RPMI8226 (cell line): ENCODE data around the gene ASPM.
"Not testable (repeated sequence)": the region's sequence is repeated elsewhere in the genome, so short reads cannot be mapped to it uniquely, and the experiment has no call there.

Source experiments
- DNase-seq: peaks from one replicate; pipeline ENCODE4 v3.0.0-alpha.2; 2015

ASPM gene

DNA sequence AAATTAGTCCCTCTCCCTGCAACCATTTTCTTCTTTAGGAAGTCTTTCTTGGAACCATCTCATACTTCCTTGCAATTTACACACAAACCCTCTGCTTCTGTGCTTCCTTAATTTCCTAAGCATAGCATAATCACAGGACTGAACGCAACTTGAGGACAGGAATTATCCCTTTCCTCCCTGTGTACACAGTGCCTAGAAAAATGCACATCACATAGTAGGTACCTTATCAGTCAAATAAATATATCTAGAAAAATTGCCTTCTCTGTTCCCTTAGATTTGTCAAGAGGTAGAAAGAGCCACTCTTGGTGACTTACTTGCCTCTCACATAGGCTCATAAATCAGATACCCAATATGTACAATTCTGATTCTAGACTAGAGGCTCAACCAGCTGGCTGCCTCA lies 4.9 kb downstream of the ASPM start:
- no peak for DNase-seq

DNA sequence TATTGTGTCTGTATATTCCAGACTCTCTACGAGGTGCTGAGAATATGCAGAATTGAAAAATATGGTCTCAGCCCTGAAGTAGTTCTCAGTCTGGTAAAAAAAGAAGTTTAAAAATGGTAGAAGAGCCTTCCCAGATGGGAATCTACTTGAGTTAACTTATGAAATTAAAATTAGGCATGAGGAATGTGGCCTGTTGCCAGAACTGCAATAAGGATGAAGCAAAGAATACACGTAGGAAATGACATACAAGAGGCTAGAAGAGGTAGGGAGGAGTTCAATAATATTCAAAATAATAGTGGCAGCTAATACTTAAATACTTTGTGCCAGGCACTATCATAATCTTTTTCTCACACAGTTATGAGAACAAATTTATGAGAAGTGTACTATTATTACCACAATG lies 6.3 kb downstream of the ASPM start:
- DNase-seq: no peak

DNA sequence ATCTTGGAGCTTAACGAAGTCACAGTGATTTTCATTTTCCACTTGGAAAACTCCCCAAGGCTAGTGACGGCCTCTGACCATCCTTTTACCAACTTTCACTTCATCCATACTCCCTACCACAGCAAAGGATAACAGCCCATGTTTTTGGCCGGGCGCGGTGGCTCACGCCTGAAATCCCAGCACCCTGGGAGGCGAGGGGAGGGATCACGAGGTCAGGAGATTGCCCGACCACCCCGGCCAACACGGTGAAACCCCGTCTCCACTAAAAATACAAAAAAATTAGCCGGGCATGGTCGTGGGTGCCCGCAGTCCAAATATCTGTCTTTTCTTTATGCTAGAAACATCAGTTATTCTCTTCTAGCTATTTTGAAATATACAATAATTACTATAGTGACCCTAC lies 7.3 kb downstream of the ASPM start:
- DNase-seq: no peak

DNA sequence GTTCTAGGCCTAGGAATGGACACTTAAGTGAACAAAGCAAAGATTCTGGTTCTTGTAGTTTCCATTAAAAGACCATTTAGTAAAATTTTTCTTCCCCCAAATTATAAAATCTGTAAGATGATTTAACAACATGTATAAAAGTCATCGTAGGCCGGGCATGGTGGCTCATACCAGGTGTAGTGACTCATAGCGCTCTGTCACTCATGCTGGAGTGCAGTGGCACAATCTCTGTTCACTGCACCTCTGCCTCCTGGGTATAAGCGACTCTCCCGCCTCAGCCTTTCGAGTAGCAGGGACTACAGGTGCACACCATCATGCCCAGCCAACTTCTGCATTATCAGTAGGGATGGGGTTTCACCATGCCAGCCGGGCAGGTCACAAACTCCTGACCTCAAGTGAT lies 9.1 kb downstream of the ASPM start:
- no peak for DNase-seq

DNA sequence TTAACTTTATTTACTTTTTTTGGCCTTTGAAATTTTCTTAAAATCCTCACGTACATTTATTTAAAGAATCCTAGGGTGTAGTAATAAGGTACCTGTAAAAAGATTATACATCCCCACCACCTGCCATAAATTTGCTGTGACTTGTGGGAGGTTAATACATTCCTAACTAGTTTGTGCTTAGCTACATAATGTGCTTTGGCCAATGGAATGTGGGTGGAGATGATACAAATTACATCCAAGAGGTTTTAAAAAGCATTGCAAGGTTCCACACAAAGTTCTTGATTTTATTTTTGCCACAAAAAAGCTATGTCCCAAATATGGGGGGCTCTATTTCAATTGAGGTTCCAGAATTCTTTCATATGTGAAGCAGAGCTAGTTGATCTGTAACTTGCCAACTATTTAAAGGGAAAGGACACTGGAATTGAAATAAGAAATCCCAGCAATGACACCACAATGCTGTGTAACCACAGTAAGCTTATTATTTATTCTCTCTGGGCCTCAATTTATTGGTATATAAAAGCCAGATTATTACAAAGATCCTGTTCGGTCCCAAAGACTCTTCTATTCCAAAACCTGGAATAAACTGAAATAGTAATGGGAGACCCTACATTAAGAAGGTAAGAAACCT lies 15.7 kb downstream of the ASPM start:
- no peak for DNase-seq

DNA sequence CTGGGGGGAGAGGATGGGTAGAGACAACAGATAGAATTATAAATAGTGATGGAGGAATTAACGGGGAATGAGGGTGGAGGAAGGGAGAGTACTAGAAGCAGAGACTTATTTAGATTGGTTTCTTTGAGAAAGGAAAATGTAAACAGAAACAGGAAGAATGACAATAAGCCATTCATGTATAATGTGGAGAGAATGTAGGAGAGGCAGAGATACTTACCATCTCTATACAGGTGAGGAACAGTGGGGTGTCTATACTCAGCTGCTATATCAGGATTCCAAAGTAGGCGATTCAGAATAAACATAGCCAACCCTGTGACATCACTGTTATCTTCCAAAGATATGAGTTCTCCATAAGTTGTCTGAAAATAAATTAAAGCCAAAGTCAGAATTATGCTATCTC lies 16.8 kb downstream of the ASPM start:
- no peak for DNase-seq

DNA sequence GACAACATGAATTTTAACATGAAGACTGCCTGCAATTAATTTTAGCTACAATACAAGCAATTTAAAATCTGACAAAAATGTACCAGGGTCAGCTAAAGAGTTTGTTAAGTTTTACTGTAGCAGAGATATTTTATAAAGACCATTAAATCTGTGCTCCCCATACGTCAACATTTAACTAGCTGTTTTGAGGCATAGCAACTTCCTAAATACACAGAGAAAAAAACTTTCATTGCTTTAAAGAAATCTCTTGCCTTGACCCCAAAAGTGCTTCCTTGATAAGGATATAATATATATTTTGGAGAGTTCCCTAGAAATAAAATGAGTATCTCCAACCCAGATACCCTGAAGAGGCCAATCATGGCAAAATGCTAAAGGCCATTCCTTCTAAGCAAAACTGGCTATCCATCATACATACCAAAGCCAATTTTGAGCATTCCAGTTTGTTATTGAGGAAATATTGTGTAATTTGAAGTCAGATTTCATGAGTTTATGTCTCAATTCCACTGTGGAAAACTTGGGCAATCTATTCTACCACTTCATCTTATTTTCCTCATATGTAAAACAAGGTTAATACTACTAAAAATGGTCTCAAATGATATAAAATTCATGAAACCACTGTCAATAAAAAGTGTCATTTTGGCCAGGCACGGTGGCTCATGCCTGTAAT lies 19.1 kb downstream of the ASPM start:
- no peak for DNase-seq

DNA sequence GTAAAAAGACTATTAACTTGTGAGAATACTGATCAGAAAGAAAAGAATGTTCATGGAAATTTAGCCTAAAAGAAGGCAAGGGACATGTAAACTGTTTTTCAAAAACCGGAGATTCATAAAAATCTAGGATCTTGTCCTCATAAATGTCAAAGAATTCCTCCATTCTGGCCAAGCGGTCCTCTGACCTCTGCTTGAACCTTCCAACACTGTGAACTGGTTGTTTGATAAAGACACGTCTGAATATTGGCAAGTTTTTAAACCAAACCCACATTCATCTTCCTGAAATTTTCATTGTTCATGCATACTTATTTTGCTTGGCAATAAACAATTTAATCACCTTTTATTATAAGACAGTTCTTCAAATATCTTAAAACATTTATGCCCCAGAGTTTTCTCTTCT lies 19.8 kb downstream of the ASPM start:
- no peak for DNase-seq

DNA sequence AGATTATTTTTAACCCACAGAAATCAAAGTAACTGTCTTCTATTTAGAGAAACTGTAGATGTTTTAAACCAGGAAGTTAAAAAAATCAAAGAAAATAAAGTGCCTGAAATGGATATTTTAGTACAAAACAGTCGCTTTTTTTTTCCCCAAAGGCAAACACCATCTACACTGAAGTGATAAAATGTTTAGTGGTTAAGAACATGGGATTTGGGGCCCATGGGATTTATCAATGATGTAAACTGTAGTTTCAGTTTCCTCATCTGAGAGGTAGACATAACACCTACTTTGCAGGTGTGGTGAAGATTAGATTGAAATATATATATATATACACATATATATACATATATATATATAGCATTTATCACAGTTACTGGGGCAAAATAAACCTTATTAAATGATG lies 22.1 kb downstream of the ASPM start:
- no peak for DNase-seq

DNA sequence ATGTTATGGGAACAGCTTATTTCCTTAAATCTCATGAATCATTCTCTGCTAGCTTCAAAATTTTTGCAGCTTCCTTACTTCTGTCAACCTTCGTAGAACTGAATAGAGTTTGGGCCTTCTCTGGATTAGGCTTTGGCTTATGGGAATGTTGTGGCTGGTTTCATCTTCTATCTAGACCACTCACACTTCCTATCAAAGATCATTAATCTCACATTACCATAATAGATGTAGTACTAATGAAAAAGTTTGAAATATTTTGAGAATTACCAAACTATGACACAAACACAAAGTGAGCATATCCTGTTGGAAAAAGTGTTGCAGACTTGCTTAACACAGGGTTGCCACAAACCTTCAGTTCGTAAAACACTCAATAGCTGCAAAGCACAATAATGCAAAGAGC lies 30.3 kb downstream of the ASPM start:
- DNase-seq: no peak

DNA sequence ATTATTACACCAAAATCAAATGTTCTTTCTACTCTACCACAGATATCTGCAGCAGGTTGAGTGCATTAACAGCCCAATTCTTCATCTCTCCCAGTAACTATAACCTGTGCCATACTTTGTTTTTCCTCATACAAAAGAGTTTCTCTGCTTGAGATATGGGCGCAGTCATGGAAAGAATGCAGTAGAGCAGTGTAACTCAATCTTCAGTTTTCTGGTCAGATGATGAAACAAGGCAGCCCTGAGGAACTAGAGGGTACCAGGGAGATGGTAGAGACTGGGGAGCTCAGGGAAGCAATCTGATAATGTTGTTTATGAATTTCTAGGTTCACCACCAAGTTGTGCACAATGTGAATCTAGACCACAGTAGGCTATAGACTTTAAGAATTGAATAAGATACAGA lies 39.6 kb downstream of the ASPM start:
- no peak for DNase-seq

DNA sequence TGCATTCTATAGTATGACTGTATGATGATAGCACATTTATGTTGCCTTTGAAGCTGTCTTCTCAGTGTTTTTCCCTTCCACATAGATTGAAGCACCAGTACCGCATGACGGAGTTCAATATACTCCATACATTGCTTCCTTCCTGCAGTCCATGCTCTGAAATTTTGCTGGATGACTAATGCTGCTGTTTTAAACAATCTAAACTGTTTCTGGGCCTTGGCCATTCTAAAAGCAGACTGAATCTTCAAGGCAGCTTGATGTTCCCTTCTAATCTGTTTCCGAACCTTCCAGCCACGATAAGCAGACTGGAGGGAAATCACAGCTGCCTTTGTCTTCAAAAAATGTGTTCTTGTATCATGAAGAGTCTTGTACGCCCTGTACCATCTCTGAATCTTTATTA lies 43.2 kb downstream of the ASPM start:
- DNase-seq: no peak

DNA sequence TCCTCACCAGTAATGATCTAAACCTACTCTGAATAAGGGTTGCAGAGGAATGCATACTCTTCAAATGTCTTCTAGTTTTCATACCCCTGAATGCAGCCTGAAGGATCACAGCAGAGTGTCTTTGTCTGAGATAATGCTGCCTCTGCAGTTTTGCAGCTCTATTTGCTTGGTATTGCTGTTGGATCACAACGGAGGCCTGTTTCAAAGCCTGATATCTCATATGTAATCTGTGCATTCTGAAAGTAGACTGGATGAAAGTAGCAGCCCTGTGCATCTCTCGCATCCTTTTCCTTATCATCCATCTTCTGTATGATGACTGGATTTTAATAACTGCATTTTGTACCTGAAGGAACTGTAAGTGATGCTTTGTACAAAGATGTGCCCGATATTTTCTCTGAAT lies 44.5 kb downstream of the ASPM start:
- no peak for DNase-seq

DNA sequence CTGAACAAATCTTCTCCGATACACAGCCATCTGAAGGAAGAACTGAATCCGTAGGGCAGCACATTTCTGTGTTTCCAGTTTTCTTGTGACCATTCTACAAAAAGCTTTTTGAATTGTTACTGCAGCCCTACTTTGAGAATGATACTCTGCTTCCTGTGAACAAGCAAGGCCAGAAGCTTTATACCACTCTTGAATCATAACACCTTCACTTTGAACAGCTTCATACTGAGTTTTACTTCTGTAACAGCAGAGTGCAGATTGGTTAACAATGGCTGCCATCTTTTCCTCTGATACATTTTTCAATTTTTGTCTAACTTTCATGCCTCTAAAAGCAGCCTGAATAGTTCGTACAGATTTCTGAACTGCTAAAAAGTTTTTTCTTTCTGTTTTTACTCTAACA lies 45.8 kb downstream of the ASPM start:
- no peak for DNase-seq

DNA sequence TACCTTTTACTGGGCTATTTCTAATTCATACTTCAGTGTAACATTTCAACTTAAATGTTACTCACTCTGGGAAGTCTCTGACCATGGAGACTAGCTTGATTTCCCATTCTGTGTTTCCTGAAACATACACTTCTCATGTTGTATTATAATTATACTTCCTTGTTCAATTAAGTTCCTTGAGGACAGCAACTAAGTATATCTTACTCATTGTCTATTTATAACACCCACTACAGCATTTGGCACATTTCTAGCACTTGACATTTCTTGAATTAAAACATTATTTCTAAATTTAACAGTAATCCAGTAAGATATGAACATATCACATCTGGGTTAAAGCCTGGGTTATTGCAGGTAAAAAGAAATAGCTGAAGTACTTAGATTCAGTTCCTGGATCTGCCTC lies 47.0 kb downstream of the ASPM start:
- DNase-seq: no peak

DNA sequence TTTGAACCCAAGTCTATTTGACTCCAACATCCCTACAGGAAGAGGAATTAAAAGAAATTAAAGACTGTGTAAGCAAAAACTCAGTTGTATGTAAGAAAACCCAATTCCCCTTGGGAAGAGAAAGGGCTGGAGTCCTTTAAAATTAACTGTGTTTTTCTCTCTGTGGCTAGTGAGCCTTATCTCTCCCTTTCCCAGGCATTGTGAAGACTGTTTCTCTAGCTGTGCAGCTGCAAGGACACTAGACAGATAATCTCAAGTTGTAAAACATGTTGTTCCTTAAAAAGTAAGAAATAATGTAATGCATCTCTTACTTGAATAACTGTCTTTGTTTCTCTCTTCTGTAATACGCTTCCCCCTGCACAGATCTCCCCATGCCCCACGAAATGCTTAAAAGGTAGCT lies 49.5 kb downstream of the ASPM start:
- DNase-seq: not testable (repeated sequence)

DNA sequence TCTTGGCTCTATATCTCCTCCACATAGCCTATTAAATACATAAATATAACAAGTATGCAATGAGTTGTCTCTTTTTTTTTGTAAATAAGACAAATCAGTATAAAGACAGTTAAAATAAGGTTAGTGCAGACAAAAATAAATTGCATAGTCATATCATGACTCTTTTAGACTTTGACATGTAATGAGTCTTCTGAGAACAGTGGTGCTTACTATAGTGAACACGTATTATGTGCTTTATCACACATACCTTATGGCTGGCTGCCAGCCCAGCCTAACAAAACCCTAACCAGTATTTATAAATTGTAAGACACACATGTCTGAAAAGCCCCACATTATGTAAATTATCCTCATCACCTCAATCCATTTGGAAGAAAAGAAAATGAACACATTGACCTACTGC lies 50.3 kb downstream of the ASPM start:
- DNase-seq: no peak

DNA sequence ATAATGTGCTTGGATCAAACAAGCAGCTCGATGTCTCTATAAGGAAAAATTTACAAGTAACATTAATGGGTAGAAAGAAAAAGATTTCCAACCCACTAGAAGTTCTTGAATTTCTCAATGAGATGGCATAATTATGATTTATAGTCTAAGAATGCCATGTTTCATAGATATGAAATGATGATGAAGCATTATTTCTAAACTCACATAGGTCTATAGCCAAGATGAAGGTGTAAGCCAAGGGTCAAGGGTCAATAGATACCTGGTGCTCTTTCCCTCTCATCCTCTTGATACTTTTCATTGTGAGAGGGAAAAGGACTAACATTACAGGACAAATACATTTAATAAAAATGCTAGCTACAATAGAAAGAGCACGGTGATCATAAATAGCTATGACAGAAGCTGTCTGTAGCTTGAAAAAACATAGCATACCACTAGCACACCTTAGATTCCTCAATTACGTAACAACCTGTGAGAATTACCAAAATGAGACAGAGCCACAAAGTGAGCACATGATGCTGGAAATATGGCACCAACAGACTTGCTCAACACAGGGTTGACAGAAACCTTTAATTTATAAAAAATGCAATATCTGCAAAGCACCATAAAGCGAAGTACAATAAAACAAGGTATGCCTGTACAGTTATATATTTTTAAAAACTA lies 53.1 kb downstream of the ASPM start:
- no peak for DNase-seq

DNA sequence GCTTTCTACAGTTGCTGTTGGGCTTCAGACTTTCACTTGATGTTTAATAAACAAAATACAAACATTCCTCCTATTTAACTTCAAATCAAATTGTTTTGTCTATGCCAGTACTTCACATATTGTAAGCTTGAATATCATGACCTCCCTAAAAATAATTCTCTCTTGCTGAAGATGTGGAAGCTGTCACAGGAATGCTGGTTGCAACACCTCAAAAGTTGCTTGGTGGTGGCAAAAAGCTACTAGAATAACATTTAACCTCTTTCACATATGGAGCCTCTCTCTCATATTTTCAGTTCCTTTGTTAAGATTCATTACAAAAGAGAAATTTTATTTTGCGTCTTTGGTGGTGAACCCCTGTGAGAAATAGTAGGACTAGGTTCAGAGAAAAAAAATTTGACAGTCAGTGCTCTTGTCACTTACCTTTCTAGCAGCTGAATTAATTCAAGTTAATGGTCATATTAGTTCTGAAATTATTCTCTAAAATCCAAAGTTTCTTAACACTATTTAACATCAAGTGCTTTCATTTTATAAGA lies 53.9 kb downstream of the ASPM start:
- DNase-seq: no peak

DNA sequence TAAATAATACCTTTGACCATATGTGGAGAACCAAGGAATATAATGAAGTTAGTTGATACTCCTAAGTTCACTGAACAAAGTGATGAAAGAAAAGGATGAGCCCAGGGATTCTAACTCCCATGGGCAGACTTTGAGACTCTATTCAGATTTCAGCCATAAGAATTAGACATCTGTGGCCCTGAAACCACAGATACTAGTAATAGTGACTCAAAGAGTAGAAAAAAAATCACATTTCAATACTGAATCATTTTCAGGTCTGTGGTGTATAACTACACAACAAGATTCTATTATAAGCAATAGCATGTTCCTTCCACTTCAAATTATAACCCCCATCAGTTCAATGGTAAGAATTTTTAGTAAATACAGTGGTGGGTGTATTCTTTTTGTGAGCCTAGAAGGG lies 63.0 kb downstream of the ASPM start:
- DNase-seq: no peak

DNA sequence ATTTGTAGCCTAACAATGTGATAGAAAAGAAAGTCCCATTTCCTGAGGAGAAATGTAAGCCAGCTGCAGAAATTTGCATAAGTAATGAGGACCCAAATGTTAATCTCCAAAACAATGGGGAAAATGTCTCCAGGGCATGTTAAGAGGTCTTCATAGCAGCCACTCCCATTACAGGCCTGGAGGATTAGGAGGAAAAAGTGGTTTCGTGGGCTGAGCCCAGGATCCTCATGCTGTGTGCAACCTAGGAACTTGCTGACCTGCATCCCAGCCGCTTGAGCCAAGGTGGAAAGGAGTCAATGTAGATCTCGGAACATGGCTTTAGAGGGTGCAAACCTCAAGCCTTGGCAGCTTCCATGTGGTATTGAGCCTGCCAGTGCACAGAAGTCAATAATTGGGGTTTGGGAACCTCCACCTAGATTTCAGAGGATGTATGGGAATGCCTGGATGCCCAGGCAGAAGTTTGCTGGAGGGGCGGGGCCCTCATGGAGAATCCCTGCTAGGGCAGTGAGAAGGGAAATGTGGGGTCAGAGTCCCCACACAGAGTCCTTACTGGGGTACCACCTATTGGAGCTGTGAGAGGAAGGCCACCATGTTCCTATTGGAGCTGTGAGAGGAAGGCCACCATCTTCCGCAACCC lies 65.2 kb downstream of the ASPM start:
- no peak for DNase-seq

DNA sequence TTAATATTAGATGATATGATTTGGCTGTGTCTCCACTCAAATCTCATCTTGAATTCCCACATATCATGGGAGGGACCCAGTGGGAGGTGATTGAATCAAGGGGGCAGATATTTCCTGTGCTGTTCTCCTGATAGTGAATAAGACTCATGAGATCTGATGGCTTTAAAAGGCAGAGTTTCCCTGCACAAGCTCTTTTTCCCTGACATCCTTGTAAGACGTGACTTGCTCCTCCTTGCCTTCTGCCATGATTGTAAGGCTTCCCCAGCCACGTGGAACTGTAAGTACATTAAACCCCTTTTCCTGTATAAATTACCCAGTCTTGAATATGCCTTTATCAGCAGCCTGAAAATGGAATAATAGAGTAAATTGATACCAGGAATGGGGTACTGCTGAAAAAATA lies 66.1 kb downstream of the ASPM start:
- DNase-seq: no peak

DNA sequence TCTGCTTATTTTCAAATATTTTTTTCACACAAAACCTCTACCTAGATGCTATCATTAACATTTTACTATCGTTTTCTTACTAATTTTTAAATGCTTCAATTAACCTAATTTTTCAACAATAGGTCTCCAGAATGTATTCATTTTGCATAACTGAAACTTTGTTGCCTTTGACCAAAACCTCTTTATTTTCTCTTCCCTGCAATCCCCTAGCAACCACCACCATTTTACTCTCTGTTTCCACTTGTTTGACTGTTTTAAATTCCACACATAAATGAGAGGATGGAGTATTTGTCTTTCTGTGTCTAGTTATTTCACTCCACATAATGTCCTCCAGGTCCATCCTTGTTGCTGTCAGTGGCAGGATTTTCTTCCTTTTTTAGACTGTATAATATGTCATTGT lies 69.9 kb downstream of the ASPM start:
- DNase-seq: no peak

DNA sequence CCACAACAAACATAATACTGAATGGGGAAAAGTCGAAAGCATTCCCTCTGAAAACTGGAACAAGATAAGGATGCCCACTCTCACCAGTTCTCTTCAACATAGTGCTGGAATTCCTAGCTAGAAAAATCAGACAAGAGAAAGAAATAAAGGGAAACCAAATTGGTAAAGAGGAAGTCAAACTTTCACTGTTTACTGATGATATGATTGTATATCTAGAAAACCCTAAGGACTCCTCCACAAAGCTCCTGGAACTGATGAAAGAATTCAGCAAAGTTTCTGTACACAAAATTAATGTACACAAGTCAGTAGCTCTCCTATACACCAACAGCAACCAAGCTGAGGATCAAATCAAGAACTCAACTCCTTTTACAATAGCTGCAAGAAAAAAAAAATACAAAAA lies 72.5 kb downstream of the ASPM start:
- DNase-seq: no peak
